GM19238 (cell line): ENCODE data around the gene COX8A.

Experiments used
- DNase-seq: peaks from one replicate; pipeline ENCODE4 v3.0.0; 2011; ENCODE audit warnings: low spot score; ENCODE audit not compliant: insufficient read length

Gene COX8A

DNA sequence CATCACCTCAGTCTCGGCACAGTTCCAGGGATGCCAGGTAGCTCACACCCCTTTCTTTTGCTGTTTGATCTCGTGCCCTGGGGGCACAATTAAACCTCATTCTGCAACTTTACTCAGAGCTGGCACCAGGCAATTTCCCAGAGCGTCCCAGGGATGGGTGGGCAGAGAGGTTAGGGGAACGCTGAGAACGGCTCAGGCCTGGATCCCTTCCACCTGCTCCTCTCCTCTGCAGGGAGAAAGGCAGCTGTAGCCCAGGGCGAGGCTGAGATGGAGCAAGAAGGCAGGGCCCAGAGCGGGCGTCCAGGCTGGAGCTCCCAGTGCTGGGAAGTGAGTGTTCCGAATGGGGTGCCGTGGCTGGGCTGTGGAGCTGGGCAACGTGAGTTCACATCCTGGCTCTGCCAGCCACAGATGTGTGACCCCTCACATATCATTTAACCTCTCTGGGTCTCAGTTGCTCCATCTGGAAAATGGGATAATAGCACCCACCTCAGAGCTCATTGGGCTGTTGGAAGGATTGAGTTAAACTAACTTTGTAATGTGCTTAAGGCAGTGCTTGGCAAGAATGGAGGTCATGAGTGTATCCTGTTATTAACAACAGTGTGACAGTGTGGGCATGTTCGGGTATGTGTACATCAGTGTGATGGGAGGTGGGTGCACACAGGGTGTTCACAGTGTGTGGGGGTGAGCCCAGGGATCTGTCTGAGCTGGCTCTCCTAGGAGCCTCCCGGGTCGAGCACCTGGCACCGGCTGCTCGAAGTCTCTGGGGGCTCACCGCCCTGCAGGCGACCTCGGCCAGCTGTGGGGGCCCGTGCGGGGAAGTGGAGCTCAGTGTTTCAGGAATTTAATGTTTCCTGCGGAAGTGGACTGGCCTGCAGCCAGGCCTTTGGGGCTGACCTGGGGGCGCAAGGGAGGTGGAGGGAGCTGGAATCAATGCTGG, 27.3 kb downstream of the COX8A start:
- no peak for DNase-seq

DNA sequence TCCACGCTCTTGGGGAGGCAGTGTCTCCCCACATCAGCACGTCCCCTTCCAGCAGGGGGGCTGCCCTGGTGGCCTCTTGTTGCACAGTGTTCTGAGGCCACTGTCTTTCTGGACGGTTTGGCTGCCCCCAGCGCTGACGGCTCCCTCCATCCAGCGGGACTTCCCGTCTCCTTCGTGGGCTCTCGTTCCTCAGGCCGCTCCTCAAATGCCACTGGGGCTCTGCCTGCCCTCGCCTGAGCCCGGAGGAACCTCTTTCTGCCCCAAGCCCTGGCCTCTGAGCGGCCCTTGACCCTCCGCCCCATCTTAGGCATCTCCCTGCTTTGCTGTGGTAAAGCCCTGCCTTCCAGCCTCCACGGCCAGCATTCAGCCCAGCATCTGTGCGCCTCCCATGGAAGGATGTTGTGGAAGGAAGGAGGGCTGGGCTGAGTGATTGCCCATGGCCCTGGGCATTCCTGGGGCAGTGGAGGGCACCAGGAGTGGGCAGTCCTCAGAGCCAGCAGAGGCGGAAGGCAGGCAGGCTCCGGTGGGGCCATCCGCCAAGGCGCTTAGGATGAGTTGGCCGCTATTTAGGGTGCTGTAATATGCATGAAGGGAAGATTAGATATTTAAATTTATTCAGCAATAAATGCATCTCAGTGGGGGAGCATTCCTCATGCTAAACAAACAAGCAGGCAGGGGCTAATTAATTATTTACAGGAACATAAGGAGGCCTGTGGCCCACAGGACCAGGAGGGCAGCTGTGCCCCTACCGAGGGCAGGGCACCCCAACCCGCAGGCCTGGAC, 29.6 kb downstream of the COX8A start:
- no peak for DNase-seq

GRCh38 chr11:64004590-64004984, 30.2 kb downstream of the COX8A start:
- no peak for DNase-seq

GRCh38 chr11:64005691-64006090, 31.3 kb downstream of the COX8A start:
- no peak for DNase-seq

- no peak for DNase-seq
Observed at GRCh38 chr11:64006398-64006797, 32.0 kb downstream of the COX8A start.

GRCh38 chr11:64007160-64007628, 32.8 kb downstream of the COX8A start:
- no peak for DNase-seq

DNA sequence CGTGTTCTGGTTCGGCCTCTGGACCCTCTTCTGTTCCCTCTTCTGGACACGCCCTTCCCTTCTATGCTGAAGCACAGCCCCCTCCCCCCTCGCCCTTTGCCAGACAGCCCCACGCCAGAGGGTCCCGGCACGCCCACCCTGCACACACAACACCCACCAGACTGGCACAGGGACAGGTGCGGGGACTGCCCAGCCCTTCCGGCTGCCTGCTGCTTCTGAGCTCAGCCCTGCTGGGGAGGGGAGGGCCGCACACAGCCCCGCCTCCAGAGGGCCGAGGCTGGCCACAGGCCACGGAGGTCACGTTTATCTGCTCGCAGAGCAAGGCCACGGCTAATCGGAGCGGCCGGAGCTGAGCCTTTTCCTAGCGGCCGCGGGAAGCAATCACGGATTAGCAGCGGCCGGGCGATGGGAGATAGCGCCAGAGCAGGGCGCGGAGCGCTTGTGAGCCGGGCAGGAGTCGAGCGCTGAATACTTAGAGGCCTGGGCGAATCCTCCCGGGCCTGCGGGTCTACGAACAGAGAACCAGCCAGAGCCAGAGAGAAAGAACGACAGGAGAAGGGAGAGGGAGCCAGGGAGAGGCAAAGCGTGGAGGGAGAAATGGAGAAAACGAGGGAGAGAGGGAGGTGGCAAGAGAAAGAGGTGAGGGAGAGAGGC, 33.3 kb downstream of the COX8A start:
- no peak for DNase-seq

GRCh38 chr11:64008283-64008913, 34.0 kb downstream of the COX8A start:
- no peak for DNase-seq

GRCh38 chr11:64008914-64009633, 34.7 kb downstream of the COX8A start:
- DNase-seq, result no peak

DNA sequence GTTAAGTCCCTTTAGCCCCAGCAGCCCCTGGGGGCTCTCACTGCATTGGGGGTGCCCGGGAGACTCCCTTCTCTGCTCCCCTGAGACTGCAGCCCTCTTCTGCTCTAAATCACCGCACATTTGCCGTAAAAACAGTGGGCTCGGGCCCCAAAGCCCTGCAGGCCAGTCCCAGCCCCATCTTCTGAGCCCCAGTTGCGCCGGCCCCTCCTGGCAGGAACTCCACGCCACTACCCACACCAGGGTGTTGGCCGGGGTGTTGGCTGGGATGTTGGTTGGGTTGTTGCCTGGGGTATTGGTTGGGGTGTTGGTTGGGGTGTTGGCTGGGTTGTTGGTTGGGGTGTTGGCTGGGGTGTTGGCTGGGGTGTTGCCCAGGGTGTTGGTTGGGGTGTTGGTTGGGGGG, 35.3 kb downstream of the COX8A start:
- no peak for DNase-seq

- DNase-seq, result no peak
Observed at GRCh38 chr11:64010783-64011182, 36.4 kb downstream of the COX8A start.

GRCh38 chr11:64011371-64011770, 37.0 kb downstream of the COX8A start:
- DNase-seq, result no peak

GRCh38 chr11:64013141-64013896, 38.9 kb downstream of the COX8A start:
- no peak for DNase-seq

DNA sequence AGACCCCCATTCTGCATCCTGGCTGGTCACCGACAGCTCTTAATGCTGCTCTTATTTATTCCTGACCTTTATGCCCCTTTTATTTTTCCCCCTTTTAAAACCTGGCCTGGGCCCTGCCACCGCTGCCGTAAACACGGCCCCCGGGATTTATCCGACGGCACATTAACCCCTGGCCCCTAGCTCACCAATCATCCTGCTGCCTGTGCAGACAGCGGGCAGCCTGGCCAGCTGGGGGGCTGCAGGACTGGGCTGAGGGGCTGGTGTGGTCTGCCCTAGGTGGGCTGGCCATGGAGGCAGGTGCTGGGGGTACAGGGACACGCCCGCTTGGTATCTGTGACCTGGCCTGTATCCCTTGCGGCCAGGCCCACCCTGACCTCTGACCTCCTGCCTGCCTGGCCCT, 39.9 kb downstream of the COX8A start:
- no peak for DNase-seq

DNA sequence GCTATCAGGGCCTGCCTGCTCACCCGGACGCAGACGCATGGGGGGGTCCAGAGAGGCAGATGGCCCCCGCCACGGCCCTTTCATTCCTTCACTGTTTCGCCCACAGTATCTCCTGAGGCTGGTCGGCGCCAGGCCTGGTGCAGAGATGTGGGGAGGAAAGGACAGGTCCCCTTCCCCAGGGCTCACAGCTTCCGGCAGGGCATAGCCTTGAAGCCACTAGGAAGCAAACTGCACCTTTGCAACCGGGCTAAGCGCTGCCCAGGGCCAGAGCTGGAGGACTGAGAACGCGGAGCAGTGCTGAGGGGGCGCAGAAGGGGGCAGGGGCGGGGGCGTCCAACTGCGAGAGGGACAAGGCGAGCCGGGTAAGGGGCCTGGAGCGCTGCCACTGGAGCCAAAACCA, 41.1 kb downstream of the COX8A start:
- no peak for DNase-seq

DNA sequence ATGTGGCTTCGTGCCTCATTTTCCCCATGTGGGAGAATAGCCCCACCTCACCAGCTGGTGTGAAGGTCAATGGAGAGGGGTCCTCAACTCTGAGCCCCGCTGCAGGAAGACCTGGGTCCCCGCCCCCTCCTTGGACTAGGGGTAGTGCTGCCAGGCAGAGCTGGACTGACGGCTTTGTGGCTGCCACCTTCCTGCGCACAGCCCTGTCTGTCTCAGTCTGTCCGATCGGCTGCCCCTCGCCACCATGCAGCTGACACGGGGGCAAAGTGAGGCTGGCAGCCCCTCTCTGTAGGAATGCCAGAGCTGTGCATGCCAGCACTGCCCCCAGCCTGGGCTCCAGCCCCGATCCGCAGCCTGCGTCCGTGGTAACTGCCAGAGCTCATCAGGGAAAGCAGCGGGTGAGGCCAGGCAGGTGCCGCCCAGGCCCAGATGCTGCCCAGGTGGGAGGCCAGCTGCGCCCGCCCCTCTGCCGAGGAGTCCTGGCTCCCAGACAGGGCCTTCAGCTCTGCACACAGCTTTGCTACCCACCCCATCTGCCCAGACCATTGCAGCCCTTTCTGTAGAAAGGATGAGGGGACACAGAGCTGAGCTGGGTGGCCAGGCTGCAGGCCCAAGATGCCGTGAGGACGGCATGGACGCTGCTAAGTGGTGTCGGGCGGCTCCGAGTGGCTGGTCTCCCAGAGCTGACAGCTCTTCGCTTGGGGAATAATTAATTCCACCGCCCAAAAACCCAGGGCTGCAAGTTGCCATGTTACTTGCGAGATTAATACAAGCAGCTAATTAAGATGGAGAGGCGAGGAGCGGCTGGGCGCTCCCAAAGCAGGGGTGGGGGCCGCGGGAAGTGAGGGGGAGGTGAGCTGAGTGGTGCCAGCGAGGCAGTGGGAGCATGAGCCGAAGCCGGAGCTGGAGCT, 41.8 kb downstream of the COX8A start:
- DNase-seq, result no peak

GRCh38 chr11:64017945-64018224, 43.5 kb downstream of the COX8A start:
- DNase-seq, result no peak

GRCh38 chr11:64018310-64018709, 43.9 kb downstream of the COX8A start:
- no peak for DNase-seq
